Stimulated activated CD8-positive, alpha-beta memory T cell treated with anti-CD3 and anti-CD28 coated beads, Interleukin-4, amount 100 ng/mL, for 48 hours (primary cell): ENCODE data around the gene ADCY9.
"Not testable (repeated sequence)": the region's sequence is repeated elsewhere in the genome, so short reads cannot be mapped to it uniquely, and the experiment has no call there.

Experiments
- DNase-seq: peaks from one replicate; pipeline ENCODE4 v3.0.0-alpha.2; 2020

Gene ADCY9

DNA sequence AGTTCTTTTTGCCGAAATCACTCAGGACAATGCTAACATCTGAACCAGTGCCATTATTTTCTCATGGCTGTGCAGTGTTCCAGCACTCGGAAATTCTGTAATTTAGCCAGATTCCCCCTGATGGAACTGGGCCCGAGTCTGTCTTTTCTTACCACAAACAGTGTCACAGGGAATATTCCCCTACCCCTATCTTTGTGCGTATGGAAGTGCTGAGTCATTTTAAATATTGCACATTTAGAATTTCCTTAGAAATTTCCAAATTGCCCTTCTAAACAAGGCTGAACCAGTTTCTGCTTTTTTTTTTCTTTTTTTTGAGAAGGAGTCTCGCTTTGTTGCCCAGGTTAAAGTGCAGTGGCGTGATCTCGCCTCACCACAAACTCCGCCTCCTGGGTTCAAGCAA is 147.7 kb downstream of the ADCY9 start:
- no peak for DNase-seq

DNA sequence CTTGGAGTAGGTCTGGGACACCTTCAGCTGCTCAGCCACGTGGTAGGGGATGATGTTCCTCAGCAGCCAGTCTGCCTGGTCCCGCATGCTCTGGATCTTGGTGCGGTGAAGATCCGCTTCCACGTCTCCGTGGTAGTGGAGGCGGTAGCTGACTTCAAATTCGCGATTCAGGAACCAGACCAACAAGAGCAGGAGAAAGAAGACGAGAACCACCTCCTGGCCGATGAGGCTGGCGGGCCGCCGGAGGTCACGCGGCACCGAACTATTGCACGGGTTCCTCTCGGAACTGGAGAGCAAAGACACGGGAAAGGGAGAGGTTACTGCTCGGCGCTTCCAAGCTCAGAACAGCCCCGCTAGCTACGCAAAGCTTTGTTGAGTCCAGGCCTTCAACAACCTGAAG is 149.6 kb downstream of the ADCY9 start:
- DNase-seq, result no peak

DNA sequence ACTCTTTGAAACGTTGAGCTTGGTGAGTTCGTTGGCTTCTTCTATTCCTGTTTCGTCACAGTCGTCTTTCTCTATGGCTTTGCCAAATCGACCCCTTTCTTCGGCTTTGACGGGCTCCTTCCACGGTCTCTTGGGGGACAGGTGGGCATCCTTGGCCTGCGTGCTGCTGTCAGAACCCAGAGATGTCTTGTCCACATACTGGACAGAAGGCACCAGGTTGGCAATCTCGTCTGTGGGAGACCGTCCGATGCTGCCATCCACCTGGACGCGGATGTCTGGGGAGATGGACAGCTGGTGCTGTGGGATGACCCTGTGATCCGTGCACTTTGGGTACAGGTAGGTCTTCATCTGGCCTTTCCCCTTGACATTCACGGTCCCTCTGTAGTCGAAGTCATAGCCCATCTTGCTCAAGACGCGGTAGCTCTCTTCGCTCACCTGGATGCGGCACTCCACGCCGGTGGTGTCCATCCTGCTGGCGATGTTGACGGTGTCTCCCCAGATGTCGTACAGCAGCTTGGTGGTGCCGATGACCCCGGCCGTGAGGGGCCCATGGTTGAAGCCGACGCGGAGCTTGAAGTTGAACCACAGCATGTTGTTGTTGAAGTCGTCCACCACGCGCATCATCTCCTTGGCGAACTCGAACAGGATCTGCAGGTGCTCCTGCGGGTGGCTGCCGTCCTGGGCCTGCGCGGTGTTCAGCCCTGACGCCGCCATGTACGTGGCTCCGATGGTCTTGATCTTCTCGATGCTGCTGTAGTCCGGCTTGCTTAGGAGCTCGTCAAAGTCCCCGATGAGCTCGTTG is 150.3 kb downstream of the ADCY9 start:
- no peak for DNase-seq

DNA sequence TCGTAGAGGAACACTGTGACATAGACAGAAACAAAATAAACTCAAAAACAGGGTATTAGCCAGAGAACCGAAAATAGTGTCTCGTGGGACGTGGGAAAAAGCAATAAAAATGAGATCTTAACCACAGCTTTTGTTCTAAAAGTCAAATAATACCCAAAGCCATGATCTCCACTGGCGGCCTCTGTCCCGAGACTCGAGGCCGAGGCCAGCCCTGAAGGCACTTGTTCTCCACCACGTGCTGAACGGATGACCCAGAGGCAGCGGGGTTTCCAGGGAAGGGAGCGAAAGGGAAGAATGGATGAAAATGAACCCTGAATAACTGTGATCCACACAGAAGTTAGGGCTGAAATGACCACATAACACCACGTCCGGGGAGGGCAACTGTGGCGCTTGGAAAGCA is 150.9 kb downstream of the ADCY9 start:
- DNase-seq, result no peak

DNA sequence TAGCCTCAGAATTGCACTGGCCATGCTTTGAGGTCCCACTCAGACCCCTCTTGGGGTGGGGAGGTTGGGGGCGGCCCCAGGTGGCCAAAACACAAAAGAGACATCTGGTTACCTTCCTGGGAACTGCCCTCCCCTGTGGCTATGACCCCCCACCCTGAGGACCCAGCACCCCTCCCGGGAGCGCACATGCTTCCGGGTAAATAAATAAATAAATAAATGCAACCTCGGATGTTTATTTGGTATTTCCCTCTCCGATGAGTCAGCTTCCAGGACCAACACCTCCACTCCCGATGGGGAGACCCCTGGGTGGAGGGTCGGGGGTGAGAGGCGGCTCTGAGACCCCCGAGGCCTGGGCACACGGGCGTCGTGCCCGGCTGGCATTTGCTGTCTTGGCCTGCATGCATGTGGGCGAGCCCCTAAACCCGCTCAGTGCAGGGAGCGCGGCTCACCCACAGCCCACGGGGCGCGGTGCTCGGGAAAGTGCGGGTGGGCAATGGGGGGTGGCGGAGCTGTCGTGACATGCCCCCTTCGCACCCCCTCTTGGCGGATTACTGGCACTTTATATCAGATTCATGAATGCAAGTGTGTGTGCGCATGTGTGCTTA is 151.5 kb downstream of the ADCY9 start:
- no peak for DNase-seq

DNA sequence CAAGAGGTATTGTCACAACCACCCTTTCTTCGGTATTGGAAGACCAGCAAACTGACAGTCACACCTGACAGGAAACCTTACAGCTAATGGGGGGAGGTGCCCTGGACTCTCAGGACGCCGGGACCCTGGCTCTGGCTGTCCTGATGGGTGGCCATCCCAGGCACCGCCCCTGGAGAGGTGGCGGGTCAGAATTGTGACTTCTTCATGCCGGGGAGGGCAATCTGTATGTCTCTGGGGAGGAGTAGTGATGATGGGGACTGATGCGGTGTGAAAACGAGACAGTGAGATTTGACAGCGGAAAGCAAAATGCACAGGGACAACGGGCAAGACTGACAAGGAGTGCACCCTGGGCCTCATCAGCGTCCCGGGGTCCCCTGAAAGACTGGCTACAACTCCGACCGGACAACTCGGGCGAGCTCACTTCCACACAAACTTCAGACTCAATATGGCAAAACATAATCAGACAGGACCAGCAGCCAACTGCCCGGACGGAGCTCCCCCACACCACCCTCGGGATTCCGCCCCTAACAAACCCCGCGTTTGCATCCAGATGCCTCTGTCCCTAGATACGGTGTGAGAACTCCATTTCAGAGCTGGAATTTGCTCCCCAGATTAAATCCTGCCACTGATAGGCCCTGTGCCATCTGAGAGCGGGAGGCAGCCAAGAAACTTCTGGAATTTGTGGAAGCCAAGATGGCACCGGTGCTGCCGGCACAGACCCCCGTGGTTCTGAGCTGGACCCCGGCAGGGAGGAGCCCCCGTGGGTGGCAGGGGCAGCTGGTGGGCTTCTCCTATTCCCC is 152.2 kb downstream of the ADCY9 start:
- no peak for DNase-seq

DNA sequence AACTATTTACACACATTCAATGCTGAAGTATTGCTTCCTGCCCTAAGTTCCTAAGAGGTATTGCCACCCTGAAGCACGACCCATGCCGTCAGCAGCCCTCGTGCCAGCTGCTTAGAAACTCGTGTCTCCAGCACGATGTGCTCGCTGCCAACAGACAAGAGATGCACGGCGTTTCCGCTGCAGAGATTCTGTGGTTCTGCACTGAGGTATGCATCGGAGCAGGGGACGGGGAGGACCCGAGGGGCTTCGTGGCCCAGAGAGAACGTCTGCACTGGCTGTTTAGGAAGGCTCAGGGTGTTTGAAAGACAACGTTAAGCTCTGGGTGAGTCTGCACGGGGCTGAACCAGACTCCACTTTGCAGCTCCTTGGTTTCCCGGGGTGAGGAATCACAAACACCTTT is 153.0 kb downstream of the ADCY9 start:
- peak; percentile 32 for DNase-seq

DNA sequence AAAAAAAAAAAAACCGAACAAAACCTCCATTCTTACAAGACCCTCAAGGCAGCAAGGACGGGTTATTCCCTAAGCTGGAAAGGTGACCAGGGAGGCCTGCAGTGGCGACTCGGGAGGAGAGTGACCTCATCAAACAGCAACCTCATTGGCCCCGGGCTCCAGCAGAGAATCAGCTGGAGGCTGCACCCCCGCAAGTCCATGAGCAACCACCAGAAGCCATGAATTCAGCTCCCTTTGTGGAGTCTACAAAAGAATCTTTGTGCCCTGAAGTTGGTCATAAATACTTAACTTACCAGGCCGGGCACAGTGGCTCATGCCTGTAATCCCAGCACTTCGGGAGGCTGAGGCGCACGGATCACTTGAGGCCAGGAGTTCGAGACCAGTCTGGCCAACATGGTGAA is 154.8 kb downstream of the ADCY9 start:
- no peak for DNase-seq

DNA sequence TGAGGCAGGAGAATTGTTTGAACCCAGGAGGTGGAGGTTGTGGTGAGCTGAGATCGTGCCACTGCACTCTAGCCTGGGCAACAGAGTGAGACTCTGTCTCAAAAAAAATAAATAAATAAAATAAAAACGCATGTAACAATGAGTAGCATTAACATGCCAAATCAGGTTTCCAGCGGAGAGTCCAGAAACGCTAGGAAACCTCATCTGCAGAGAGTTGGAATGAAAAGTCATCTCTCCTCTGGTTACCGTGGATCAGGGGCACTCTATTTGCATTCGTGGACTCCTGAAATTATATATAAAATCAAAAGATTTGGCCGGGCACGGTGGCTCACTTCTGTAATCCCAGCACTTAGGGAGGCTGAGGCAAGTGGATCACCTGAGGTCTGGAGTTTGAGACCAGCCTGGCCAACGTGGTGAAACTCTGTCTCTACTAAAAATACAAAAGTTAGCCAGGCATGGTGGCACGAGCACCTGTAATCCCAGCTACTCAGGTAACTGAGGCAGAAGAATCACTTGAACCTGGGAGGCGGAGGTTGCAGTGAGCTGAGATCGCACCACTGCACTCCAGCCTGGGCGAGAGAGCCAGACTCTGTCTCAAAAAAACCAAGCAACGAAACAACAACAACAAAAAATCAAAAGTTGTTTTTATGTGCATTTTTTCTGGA is 156.2 kb downstream of the ADCY9 start:
- not testable (repeated sequence) for DNase-seq

DNA sequence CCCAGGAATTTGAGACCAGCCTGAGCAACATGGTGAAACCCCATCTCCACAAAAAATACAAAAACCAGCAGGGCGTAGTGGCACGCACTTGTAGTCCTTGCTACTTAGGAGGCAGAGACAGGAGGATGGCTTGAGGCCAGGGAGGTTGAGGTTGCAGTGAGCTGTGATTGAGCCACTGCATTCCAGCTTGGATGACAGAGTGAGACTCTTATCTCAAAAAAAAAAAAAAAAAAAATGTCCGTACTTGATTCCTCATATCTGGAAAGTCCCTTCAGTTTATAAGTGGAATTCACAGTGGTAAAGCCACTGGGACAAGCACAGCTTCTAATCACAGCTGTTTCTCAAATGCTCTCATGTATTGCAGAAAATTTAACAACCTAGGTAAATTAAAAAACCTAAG is 157.1 kb downstream of the ADCY9 start:
- no peak for DNase-seq

DNA sequence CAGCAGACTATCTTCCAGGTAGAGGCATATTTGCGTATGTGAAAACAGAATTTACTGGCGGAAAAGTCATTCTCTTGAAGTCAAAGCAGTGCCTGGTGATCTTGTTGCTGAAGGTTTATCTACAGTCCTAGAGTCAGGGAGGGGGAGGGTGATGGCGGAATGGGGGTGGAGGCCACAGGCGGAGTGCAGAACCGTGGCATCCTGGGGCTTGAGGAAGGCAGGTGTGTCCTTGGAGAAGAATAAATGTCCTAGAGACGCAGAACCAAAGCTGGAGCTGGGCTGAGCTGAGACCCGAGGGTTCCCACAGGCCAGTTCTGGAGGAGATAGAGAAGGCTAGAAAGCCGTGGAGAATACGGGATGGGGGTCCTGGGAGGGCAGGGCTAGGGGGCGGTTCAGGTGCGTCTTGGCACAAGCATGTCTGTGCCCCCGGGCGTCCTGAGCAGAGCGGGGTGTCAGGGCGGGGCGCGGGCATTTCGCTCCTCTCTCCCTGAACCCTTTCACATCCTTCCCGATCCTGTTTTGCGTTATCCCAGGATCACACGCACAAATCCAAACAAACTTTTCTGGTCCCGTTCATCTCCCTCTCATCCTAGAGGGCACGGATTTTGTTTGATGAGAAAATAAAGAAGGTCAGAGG is 158.8 kb downstream of the ADCY9 start:
- DNase-seq, result no peak

DNA sequence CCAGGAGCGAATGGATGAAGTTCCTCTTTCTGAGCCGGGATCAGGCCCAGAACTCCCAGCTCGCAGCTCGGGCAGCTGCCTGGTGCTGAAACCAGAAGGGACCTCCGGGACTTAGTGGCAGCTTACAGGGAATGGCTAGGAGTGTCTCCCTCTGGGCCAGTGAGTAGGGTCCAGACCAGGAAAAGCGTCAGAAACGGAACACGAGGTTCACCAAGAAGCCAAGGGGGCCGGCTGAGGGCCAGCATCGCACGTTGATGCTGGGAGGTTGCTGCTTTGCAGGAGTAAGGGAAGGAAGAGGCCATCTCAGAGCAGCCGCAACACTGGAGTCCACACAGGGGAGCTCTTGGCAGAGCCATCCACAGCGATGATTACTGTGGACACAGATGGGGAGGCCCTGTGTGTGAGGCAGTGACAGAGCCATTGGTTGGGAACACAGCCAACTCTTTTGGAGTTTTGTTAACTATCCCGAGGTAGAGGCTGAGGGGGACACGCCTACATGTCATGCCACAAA is 161.8 kb downstream of the ADCY9 start:
- DNase-seq, result no peak

DNA sequence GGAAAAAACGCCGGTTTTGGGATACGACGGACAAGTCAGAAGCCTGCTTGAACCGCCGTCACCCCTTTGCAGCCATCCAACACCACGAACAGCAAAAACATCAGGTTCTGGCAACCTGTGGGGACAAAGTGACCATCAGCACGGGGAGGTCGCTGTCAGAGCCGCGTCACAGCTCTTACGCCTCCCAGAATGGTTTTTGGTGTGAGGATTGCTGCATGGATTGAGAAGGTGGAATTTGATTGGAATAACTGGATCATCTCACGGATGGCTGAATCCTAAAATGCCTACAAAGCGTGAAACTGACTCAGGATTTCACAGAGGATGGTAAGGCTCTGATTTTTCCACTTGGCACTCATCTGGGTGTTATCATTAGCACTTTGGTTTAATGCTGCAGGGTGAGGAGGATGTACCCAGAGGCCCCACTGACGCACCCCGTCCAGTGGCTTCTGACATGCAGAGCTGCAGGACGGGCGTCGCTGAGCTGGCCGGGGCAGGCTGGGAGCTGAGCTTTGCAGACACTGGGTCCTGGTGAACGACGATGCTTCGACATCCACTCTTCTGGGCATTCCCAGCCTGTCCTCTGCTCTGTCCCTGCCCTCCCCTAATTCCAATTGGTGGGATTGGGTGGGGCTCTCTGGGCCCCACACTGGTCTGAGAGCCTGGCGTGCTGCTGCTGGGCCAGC is 162.4 kb downstream of the ADCY9 start:
- no peak for DNase-seq

DNA sequence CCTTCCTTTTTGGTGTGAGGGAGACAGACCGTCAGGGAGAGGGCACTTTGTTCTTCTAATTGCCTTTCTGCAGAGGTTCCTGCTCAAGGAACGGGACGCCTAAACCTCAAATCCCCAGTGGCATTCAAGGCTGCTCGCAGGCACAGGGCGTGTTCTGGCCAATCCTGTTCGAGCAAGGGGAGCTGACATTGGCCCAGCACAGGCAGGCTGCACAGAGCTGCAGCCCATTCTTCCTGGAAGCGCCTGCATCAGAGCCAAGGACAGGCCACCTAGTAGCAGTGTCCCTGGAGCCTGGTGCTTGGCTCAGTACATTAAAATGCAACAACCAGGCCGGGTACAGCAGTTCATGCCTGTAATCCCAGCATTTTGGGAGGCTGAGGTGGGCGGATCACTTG is 163.5 kb downstream of the ADCY9 start:
- DNase-seq, result no peak

DNA sequence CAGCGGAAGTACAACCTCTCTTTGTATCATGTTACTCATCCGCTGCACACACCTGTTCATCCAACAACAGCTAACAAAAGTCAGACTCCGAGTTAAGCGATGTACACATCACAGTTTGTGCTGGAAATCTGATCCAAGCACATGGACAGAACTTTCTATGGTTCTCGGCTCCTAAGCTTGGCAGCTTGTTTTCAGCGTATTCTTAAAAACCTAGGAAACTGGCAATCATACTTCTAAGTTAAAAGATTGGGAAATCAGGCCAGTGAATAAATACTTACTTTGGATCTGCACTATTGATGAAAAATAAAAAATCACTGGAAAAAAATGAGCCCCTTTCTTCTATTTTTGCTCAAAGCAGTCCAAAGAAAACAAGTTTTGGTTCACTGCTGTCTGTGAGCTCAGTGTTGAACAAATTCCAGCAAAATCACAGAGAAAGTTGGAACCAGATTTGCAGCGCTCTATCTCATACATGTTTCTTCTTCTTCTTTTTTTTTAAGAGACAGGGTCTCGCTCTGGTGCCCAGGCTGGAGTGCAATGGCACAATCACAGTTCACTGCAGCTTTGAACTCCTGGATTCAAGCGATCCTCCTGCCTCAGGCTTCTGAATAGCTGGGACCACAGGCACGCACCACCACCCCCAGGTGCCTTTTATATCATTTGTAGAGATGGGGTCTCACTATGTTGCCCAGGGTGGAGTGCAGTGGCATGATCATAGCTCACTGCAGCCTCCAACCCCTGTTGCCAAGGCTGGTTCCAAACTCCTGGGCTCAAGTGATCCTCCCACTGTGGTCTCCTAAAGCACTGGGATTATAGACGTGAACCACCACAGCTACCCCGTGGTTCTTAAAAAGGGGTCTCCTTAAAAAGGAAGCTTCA is 164.1 kb downstream of the ADCY9 start:
- no peak for DNase-seq

DNA sequence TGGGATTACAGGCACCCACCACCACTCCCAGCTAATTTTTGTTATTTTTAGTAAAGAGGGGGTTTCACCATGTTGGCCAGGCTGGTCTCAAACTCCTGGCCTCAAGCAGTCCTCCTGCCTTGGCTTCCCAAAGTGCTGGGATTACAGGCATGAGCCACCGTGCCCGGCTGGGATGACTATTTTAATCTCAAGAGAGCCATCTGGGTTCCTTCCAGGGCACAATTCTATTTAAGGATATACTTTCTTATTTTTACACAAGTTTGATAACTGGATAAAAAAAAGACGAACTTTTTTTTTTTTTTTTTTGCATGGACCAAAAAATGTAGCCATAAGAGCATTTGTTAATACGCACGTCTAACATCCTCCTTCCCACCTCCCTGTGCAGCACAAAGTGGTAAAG is 164.9 kb downstream of the ADCY9 start:
- DNase-seq, result not testable (repeated sequence)

DNA sequence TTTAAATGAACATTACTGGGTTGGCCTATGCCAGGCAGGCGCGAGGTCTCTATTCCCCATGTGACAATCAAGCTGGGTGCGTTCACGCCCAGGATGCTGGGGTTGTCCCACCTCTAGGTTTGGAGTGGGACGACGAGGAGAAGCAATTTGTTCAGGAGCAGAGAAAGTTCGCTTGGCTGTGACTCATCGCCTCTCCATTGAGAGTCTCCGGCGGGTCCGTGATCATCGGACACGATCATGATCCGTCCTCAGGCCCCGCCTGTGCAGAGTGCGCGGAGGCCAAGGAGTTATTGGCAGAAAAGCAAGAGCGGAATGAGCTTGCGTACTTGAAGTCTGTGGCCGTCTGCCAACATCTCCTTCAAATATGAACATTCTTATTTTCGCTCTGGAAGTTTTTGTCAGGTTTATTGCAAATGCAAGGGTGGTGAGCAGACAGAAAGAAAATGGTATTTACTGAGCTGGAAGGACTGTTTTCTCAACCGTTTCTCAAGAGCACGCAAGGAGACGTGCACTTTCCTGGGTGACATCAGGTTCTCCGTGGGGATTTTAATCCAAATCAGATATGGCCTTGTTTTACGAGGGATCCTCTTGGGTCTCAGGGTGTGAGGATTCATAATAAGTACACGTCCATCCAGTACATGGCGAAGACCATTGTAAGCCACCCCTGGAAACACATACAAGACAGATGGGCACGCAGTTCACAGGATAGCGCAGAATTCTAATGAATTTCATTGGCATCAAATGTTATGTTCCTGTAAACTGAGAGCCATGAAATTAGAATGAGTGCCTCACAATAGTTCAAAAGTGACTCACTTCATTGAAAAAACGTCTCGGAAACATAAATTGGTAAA is 165.7 kb downstream of the ADCY9 start:
- DNase-seq, result no peak

DNA sequence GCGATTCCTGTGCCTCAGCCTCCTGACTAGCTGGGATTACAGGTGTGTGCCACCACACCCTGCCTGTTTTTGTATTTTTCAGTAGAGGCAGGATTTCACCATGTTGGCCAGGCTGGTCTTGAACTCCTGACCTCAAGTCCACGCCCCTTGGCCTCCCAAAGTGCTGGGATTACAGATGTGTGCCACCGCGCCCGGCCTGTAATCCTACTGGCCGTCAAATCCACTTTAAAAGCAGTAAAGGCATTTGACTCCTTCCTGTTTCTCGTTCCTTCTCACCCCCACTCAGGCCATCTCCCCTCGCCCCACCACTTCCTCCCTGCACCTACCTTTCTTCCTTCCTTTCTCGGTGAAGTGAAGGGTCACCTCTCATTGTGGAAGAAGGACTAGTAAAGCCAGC is 166.3 kb downstream of the ADCY9 start:
- no peak for DNase-seq

DNA sequence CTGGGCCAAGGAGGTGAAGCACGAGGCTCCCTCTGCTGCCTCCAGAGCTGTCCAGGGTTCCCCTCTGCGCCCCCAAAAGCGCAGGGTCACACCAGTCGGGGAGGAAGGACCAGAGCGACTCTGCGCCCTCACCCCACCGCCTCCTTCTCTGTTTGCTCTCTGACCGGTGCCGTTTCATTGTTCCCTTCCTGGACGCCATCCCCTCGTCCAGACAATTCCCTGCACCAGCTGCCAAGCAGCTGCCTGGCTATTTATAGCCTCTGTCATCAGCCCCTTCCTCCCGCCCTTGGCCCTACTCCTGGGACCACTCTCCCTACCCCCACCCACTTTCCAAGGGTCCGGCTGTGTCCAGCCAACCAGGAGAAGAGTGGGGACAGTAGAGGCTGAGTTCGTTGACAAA is 167.0 kb downstream of the ADCY9 start:
- DNase-seq, result no peak

DNA sequence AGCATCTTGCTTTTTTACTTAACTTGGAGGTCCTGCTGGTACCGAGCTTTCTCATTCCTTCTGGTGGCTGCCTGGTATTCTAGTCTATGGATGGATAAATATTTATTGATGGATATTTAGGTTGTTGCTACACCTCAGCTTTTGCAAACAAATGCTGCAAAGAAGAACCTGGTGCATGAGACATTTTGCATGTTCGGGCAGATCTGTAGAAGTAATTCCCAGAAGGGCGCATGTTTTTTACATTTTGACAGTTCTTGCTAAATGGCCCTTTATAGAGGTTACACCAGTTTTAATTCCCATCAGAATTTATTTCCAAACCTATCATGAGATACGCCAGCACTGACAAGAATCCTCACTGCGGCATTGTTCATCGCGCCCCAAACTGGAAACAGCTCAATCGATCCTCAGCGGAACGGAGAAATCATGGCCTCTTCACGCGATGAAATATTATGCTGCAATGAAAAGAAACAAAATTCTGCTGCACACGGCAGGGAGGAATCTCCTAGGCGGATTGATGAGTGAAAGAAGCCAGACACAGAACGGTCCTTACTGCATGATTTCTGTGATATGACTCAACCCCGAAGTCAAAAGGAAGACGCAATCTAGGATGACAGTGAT is 167.8 kb downstream of the ADCY9 start:
- no peak for DNase-seq
